Posterior vena cava (tissue), 2 donors: ENCODE results near the gene ZHX3. TPM values are rescaled to one million over a fixed set of nuclear protein-coding genes. Genes with fewer than 3 reads are reported as not detected.
"Not testable (repeated sequence)": the region's sequence is repeated elsewhere in the genome, so short reads cannot be mapped to it uniquely, and the experiment has no call there.

Experiments used
- DNase-seq: peaks from one replicate; pipeline ENCODE4 v3.0.0-alpha.2; 2020; ENCODE audit warnings: low spot score
- intact Hi-C, 2 donors: fragments of 100-400 bp; cut with DNase I; formaldehyde crosslinking; loops; one replicate each; pipeline versions ENCODE4 v1.14.1 to v1.14.2; 2022 to 2023
- microRNA-seq, 2 donors: library from miRNA; unstranded; fragments of <30 nt; microRNA quantifications; one replicate each; pipeline ENCODE4 v1.2.0, GENCODE V29; 2020 to 2021; ENCODE audit warnings: borderline microRNAs expressed in 2 of 2
- total RNA-seq, 2 donors: library from RNA; stranded (reverse); fragmentation: NEBNext Ultra II Directional; extraction: Animal tissue kit (Norgen Biotek cat#: 25700); gene quantifications; one replicate each; pipeline ENCODE4 v1.2.1, GENCODE V29; 2021
- donor health status: DM: yes; HTN: yes; CAD: no.
- donor health status: DM: yes; HTN: yes; CAD: no.

The ZHX3 gene
- total RNA-seq, 2 donors from 2014 or later = 88.2 to 92.9 TPM

DNA sequence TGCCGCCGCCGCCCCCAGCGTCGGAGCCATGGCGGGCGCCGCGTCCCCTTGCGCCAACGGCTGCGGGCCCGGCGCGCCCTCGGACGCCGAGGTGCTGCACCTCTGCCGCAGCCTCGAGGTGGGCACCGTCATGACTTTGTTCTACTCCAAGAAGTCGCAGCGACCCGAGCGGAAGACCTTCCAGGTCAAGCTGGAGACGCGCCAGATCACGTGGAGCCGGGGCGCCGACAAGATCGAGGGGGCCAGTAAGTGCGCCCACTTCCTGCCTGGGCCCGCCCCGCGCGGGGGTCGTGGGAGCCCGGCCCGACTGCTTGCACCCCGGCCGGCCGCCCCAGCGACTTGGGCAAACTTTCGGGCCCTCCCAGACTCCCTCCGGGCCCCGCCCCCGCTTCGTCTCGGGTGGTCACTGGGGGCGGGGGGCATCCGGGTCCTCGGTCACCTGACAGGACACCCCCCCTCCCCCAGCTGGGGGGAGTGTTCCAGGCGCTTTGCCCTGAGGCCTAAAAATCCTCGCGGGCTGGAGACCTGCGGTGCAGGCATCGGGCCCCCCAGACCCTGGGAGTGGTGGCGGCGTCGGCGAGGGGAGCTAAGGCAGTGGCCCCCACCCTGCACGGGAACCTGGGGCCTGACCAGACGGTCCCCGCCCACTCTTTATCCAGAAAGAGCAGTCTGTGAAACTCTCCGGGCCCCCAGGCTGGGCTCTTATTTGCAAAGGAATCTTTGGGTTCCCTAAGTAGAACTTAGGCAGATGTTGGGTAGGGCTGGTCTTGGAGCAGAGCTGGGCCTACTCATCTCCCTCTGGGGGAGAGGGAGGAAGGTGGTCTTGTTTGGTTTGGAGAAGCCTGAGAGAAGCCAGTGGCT, 179.7 kb downstream of the ZHX3 start:
- peak; percentile 91 for DNase-seq
- intact Hi-C loops = no loop called here

DNA sequence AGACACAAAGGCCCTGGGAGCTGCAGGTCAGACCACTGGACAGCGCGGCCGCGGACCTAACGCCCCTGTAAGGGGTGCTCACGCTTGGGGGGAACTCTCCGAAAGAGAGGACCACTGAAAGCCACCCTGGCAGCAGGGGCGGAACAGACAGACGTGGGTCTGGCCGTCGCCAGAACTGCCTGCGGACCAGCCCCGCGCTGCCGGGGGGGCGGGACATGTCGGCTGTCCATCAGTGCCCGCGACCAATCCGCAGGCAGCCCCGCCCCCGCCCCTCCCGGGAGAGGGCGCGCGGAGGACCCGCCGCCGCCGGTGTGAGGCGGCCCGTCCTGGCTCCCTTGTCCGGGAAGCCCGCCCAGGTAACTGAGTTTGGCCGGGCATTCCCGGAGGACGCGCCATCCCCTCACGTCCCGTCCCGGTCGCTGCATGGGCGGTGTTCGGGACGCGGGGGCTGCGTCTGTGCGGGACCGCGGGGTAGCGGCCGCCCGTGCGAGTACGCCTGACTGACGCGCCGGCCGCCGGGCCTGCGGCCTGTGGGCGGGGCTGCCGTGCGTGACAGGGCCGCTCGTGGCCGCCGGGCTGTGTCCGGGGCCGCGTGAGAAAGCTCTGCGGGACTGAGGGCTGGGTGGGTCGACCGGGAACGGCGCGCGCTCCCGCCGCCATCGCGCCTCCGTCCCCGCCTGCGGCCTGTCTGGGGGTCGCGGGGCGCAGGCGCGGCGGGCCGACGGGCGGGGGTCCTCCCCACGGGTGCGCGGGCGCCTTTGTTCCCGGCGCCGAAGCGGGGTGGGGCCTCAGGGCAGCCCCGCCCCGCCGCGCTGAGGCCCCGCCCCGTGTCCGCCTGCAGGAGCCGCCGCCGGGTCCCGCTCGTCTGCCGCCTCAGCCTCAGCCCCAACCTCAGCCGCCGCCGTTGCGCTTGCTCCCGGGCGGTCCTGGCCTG, 180.6 kb downstream of the ZHX3 start, which contains the start of gene PLCG1:
PLCG1 (plus strand) TSS at position 864 of the 934 bp plus-strand sequence. CDS start 99 bp downstream, outside the sequence.
- peak; percentile 95 for DNase-seq
- intact Hi-C loops = no loop called here

DNA sequence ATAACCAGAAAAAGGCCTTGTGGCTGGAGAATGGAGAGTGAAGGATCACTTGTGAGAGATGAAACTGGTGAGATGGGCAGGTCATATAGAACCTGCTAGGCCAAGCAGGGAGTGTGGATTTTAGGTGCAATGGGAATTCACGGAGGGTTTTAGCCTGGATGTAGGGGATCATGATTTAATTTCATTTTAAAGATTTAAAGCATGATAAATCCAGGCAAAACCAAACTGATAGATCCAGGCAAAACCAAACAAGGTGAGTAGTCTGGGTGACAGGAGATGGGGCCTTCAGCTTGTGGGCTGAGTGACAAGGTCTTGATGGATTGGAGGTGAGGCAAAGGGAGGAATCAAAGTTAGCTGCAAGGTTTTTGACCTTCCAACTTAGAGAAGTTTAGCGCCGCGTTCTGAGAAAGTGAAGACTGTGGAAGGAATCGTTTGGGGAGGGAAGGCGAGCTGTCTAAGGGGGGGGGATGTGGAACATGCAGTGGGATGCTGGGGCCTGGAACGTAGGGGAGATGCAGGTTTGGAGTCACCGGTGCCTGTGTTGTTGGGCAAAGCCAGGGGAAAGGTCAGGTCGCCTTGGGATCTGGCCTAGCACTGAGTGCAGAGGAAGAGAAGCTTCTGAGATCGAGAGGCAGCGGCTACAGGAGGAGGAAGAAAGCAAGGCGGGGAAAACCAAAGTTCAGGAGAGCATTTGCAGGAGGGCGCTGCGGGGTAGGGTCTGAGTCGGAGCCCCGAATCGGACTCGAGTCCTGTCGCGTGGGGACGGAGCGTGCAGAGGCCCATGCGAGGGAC, 181.4 kb downstream of the ZHX3 start:
- no peak for DNase-seq
- intact Hi-C loops = no loop called here

DNA sequence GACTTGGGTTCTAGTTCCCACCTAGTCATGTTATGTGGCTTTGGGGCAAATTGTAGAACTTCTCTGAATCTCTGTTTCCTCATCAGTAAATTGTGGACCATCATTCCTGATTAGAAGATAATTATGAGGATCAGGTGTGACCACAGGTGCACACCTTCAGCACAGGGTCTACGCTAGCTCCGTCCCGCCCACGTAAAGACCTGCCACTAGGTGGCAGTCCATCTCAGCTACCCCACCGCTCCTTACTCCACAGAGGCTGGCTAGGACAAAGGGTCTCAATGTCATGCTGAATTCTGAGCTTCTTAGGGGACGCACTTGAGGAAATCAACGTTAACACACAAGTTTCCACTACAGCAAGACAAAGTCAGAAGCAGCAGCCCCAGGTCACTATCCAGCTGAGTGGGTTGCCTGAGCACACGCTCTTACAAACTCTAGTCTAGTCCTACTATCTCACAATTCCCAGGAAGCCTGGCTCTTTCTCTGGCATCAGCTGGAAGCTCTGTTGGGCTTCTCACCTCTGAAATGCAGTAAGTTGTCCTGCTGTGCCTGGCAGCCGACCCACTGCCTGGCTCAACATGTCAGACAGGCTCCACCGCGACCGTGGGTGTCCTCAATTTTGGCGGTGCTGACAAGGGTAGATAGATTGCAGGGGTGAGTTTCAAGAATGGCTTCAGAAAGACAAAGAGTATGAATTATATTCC, 182.2 kb downstream of the ZHX3 start:
- DNase-seq = peak; percentile 77
- intact Hi-C loops = no loop called here

DNA sequence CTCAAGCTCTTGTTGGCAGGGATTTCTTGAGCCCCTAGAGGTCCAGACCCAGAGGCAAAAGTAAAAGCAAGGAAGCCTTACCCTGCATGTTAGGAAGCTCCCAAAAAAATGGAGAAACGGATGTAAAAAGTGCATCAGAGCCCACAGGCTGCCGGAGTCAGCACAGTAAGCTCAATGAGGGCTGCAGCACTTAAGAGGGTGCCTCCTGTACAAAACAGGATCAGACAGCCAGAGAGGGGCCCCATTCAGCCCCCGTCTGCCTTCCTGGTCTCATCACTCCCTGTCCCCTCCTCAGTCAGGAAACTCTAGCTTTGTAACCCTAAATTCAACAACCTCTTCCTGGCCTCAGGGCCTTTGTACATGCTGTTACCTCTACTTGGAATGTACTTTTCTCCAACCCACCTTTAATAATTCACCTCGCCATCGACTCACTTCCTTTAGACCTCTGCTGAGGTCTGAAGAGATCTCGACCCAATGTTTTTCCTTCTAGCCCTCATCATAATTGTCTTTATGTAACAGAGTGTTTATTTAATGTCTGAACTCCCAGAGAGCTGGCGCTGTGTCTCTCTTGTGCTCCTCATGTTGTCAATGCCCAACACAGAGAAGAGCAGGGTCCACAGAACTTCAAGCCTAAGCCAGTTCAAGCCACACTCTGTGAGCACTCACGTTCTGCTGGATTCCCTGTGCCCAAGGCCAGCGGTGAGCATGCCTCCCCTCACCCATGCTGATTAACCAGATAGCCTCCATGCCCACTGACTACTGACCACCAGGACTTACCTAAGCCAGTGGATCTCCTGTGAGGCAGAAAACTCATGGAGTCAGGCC, 183.0 kb downstream of the ZHX3 start:
- intact Hi-C loops = no loop called here
- no peak for DNase-seq

DNA sequence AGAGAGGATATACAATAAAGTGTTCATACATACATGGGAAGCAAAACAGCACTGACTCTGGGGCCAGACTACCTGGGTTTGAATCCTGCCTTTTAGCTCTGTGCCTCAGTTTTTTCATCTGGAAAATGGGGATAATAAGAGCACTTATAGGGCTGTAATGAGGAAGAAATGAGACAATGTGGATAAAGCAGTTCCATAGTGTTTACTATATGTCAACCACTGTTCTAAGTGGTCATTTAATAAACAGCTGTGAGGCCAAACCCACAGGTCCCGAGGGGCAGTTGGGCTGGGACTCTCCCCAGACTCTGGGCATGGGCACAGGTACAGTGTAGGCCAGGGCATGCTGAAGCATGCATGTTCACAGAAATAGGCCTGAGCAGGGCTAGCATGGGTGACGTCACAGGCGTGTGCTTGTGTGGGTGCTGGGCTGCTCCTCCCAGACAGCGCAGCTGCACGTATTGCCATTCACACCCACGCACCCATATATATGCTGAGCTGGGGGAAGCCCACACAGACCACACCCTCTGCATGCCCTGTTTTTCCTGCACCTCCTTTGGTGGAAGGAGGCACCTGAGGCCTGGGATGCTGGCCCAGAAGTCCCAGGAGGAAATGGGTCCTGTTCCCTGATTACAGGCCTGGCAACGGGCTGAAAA, 183.7 kb downstream of the ZHX3 start:
- DNase-seq = no peak
- intact Hi-C loops = no loop called here

DNA sequence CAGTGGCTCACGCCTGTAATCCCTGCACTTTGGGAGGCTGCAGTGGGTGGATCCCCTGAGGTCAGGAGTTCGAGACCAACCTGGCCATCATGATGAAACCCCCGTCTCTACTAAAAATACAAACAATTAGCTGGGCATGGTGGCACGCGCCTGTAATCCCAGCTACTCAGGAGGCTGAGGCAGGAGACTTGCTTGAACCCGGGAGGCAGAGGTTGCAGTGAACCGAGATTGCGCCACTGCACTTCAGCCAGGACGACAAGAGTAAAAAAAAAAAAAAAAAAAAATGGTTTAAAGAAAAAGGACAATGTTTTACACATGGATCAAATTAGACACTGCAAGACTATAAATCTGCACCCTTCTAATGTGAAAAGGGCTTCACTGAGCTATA, 185.1 kb downstream of the ZHX3 start:
- intact Hi-C loops, DNase-seq: not testable (repeated sequence)

DNA sequence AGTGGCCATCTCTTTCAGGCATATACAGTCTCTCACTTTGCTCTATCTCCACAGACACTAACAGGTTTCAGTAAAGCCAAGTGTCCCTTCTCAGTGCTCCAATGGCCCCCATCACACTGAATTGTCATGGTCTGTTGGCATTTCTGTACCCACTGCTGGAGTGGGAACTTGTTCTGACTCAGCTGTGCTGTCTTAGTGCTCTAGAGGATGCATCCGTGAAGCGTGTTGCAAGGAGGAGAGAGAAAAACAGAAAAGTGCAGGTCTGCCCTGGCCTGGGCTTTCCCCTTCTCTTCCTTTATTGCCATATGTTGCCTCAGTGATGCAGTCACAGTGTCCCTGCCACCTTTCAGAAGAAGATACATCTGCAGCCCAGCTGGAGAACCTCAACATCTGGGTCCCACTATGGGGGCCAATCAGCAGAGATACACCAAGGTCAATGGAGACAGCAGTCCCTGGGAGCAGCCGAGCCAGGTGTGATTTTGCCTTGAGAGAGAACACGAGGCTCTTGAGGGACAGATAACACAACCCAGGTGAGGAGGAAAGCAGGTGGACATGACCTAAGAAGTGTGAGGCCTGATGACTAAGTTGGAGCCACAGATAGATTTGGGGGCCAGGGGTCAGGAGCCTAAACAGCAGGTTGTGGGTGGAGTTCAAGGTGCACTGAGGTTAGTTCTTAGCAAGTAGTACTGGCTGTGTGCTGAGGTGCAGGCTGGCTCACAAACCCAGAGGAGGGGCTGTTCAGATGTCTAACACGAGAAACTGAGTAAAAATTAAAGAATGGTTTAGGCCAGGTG, 185.7 kb downstream of the ZHX3 start:
- no peak for DNase-seq
- intact Hi-C loops = no loop called here

Small RNA genes lying within 50 kb of the gene (microRNA-seq; reads per million reads assigned to microRNA genes)
- gene MIR6871 = 0 to 0.32 reads per million in 2 donors

Other genes with a start within 250 kb of the ZHX3 start
- gene PLCG1, start 180.2 kb downstream of the ZHX3 start, total RNA-seq = 10 to 100 TPM; 81.0 to 83.0 TPM
- gene LPIN3, start 23.1 kb upstream of the ZHX3 start, total RNA-seq = 10 to 100 TPM; 12.7 to 17.6 TPM
- 1 to 10 TPM; 1.4 to 2.3 TPM for gene EMILIN3, start 49.1 kb upstream of the ZHX3 start, total RNA-seq